Neural progenitor cell (in vitro differentiated cells): ENCODE measurements around the gene KCNJ10. TPM values are rescaled to one million over a fixed set of nuclear protein-coding genes. Genes with fewer than 3 reads are reported as not detected.

Source experiments
- DNase-seq: peaks from one replicate; pipeline ENCODE4 v3.0.0-alpha.2; 2016; ENCODE audit warnings: low spot score
- H2AFZ ChIP-seq: fragments of 200-600 bp; sonication (generic); replicated peaks from 2 replicates; pipeline ENCODE4 v1.6.1; 2016; ENCODE audit warnings: antibody characterized with exemption
- H3F3A ChIP-seq: fragments of 200-600 bp; sonication (generic); 2 replicates; pipeline ENCODE4 v1.6.1; 2016; ENCODE audit warnings: antibody characterized with exemption, low read depth
- H3K27ac ChIP-seq: fragments of 200-600 bp; sonication (generic); 2 replicates; pipeline ENCODE4 v1.5.1; 2016; ENCODE audit warnings: mild to moderate bottlenecking
- H3K27me3 ChIP-seq: fragments of 200-600 bp; sonication (generic); 2 replicates; pipeline ENCODE4 v1.6.1; 2016; ENCODE audit warnings: mild to moderate bottlenecking, moderate library complexity
- H3K36me3 ChIP-seq: fragments of 200-600 bp; sonication (generic); 2 replicates; pipeline ENCODE4 v1.5.1; 2016
- H3K4me1 ChIP-seq: fragments of 200-600 bp; sonication (generic); 2 replicates; pipeline ENCODE4 v1.6.1; 2016; ENCODE audit warnings: mixed run types
- H3K4me2 ChIP-seq: fragments of 200-600 bp; sonication (generic); 2 replicates; pipeline ENCODE4 v1.6.1; 2016
- H3K4me3 ChIP-seq: fragments of 200-600 bp; sonication (generic); 2 replicates; pipeline ENCODE4 v1.5.1; 2016
- H3K79me2 ChIP-seq: fragments of 200-600 bp; sonication (generic); 2 replicates; pipeline ENCODE4 v1.6.1; 2016; ENCODE audit warnings: low read depth
- H3K9ac ChIP-seq: fragments of 200-600 bp; sonication (generic); 2 replicates; pipeline ENCODE4 v1.6.1; 2016
- H3K9me3 ChIP-seq: fragments of 200-600 bp; sonication (generic); 2 replicates; pipeline ENCODE4 v1.5.1; 2016; ENCODE audit warnings: low read depth
- H4K20me1 ChIP-seq: fragments of 200-600 bp; sonication (generic); 2 replicates; pipeline ENCODE4 v1.6.1; 2016; ENCODE audit warnings: low read depth
- H3K27ac Mint-ChIP-seq: 3 replicates; pipeline ENCODE4 v1.8.0; 2021; ENCODE audit warnings: mixed read lengths
- H3K27me3 Mint-ChIP-seq: 2 replicates; pipeline ENCODE4 v1.8.0; 2022; ENCODE audit warnings: low read depth, mild to moderate bottlenecking, inconsistent platforms, moderate library complexity, mixed read lengths; ENCODE audit not compliant: insufficient read depth
- H3K36me3 Mint-ChIP-seq: 3 replicates; pipeline ENCODE4 v1.8.0; 2021; ENCODE audit warnings: mixed read lengths
- H3K4me1 Mint-ChIP-seq: 3 replicates; pipeline ENCODE4 v1.8.0; 2021; ENCODE audit warnings: mixed read lengths
- H3K4me3 Mint-ChIP-seq: 3 replicates; pipeline ENCODE4 v1.8.0; 2021; ENCODE audit warnings: mild to moderate bottlenecking, moderate library complexity, mixed read lengths
- H3K9me3 Mint-ChIP-seq: 3 replicates; pipeline ENCODE4 v1.8.0; 2020; ENCODE audit warnings: mixed read lengths
- CTCF ChIP-seq: fragments of 200-600 bp; sonication (generic); IDR thresholded peaks from 2 replicates; pipeline ENCODE4 v1.5.1; 2017; ENCODE audit warnings: antibody characterized with exemption, mild to moderate bottlenecking
- EZH2 ChIP-seq: fragments of 200-600 bp; sonication (generic); IDR thresholded peaks from 2 replicates; pipeline ENCODE4 v1.6.1; 2017; ENCODE audit warnings: antibody characterized with exemption, mild to moderate bottlenecking, moderate library complexity
- EZH2phosphoT487 ChIP-seq: fragments of 200-600 bp; sonication (generic); IDR thresholded peaks from 2 replicates; pipeline ENCODE4 v1.6.1; 2017; ENCODE audit warnings: antibody characterized with exemption
- total RNA-seq: library from RNA; depleted of rRNA; stranded (reverse); fragments of >200 nt; gene quantifications from 2 replicates; pipeline ENCODE4 v1.2.3, GENCODE V29; 2015; ENCODE audit warnings: low replicate concordance

The KCNJ10 gene
- total RNA-seq, 1 donor from 2014 or later, result not detected

DNA sequence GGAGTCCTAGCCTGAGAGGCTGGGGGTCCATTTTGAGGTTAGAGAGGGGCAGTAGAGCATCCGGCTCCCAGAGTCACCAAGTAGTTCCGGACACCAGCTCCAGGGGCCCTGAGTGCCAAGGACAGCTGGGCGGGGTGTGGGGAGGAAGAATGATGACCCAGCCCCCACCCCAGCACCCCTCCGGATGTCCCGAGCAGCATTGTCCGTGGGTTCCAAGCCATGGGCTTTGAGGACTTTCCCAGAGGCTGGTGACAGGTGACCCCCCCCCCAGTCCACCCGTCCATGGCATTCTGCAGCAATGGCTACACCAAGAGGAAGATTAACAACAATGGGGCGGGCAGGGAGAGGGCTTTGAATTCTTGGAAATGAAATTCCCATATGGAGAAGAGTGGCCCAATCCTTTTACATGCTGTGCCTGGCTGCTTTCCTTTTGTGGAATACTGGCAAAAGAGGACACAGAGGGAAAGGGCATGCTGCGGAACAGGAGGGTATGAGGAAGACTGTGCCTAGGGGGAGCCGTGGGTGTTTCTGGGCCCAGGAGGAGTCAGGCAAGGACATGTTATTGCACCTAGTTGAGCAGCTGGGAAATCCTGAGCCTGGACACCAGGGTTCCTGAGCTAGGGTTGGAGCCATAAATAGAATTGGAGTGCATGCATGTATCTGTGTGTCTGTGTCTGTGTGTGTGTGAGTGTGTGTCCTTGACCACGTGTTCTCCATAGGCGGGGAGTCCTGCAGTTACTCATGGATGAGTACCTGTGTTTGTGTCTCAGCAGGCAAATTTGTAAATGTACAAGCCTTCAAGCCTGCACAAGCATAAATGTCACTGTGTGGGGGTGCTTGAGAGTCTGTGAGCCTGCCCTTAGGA, 46.6 kb upstream of the KCNJ10 start:
- Mint-ChIP-seq H3K4me3 (peak overlapping the region; percentile 91), H3K27me3 (peaks cover 8% of the 10 kb centered on the region), H3K4me1 (peaks cover 73% of the 10 kb centered on the region), H3K36me3 (peaks cover 6% of the 10 kb centered on the region), H3K27ac (peak overlapping the region; percentile 89), H3K9me3 (no peaks in the 10 kb centered on the region)
- H2AFZ ChIP-seq, result no peak overlapping the region
- H4K20me1 ChIP-seq, result peaks cover 37% of the 10 kb centered on the region
- no peak for DNase-seq
- H3K9me3 ChIP-seq, result no peaks in the 10 kb centered on the region
- peaks cover 81% of the 10 kb centered on the region for H3K4me1 ChIP-seq
- H3K36me3 ChIP-seq, result peaks cover 6% of the 10 kb centered on the region
- peak overlapping the region; percentile 65 for H3K4me3 ChIP-seq
- H3K27ac ChIP-seq, result no peak overlapping the region
- peak overlapping the region; percentile 97 for H3K4me2 ChIP-seq
- peaks cover 41% of the 10 kb centered on the region for H3F3A ChIP-seq
- H3K9ac ChIP-seq, result peak overlapping the region; percentile 57
- peaks cover 54% of the 10 kb centered on the region for H3K79me2 ChIP-seq
- H3K27me3 ChIP-seq, result no peaks in the 10 kb centered on the region
- no peak for TF ChIP-seq CTCF
- TF ChIP-seq EZH2phosphoT487, result no peak
- TF ChIP-seq EZH2, result no peak

DNA sequence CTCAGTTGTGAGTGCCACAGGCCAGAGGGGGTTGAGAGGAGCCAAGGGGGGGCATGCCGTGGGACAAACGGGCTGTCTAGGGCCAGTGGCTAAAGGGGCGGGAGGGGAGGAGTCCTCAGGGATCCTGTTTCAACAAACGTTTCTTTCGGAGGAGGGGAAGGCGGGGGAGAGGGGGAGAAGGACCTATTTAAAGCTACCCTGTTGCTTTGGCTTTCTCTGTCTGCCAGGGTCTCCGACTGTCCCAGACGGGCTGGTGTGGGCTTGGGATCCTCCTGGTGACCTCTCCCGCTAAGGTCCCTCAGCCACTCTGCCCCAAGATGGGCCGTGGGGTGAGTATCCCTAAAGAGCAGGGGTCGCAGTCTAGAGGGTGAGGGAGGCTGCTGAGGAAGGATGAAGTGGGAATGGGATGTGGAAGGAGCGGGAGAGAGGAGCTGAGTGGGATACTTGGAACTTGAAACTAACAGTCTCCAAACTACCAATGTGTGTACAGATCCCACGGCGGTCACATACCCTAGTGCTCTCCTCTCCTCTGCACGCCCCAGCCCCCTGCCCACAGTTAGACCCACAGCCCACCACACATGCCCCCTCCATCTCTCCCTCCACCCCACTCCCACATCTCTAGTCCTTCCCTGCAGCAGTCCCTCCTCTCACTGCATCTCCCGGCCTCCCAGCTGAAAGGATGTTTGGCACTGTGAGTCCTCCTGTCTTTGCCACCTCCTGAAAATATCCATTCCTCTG, 45.8 kb upstream of the KCNJ10 start, which contains the start of gene ATP1A2:
TSS of gene ATP1A2 (plus strand) at position 215 of the 738 bp plus-strand sequence. CDS start at position 318, 103 bp downstream.
- Histone ChIP-seq H3K27ac (peak within 1 kb of the TSS; percentile 82), H3K79me2 (peaks cover 54% of the 10 kb centered on the region), H3K4me2 (peak within 1 kb of the TSS; percentile 97), H3K9me3 (no peaks in the 10 kb centered on the region), H3K27me3 (no peaks in the 10 kb centered on the region), H3K9ac (peak within 1 kb of the TSS; percentile 57), H3K4me1 (peaks cover 85% of the 10 kb centered on the region), H3K36me3 (no peaks in the 10 kb centered on the region), H4K20me1 (peaks cover 31% of the 10 kb centered on the region), H3K4me3 (peak within 1 kb of the TSS; percentile 65), H3F3A (peaks cover 42% of the 10 kb centered on the region), H2AFZ (no peak within 1 kb of the TSS)
- Mint-ChIP-seq H3K27ac (peak within 1 kb of the TSS; percentile 89), H3K4me3 (peak within 1 kb of the TSS; percentile 91), H3K4me1 (peaks cover 80% of the 10 kb centered on the region), H3K9me3 (no peaks in the 10 kb centered on the region), H3K36me3 (peaks cover 6% of the 10 kb centered on the region), H3K27me3 (peaks cover 12% of the 10 kb centered on the region)
- peak; percentile 88 for DNase-seq
- no peak for TF ChIP-seq CTCF

DNA sequence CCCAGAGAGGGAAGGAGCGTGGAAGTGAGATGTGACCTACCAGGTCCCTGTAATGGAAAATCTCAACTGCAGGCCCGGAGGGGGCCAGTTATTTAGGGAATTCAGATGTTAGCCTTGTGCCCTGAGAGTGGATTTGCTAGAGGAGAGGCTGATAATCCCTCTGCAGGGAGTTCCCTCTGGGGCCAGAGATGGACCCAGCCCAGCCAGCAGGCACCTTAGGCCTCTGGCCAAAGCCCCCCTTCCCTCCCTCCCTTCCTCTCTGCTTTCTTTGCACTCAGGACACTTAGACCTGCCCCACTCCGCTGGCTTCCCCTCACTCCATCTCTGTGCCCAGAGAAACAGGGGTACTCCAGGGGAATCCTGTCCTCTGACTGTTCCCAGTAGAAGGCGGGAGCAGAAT, 44.1 kb upstream of the KCNJ10 start:
- peak overlapping the region; percentile 82 for H3K27ac ChIP-seq
- H3K79me2 ChIP-seq, result peaks cover 39% of the 10 kb centered on the region
- Mint-ChIP-seq H3K36me3 (peaks cover 1% of the 10 kb centered on the region), H3K4me1 (peaks cover 90% of the 10 kb centered on the region), H3K27ac (peak overlapping the region; percentile 92), H3K27me3 (peaks cover 15% of the 10 kb centered on the region), H3K4me3 (no peak overlapping the region), H3K9me3 (no peaks in the 10 kb centered on the region)
- peaks cover 92% of the 10 kb centered on the region for H3K4me1 ChIP-seq
- peak; percentile 66 for DNase-seq
- no peaks in the 10 kb centered on the region for H3K27me3 ChIP-seq
- peaks cover 21% of the 10 kb centered on the region for H4K20me1 ChIP-seq
- H3K4me2 ChIP-seq, result peak overlapping the region; percentile 97
- H3K9ac ChIP-seq, result no peak overlapping the region
- H3K9me3 ChIP-seq, result no peaks in the 10 kb centered on the region
- H2AFZ ChIP-seq, result no peak overlapping the region
- TF ChIP-seq EZH2phosphoT487 (no peak), CTCF (no peak)
- H3F3A ChIP-seq, result peaks cover 55% of the 10 kb centered on the region
- no peaks in the 10 kb centered on the region for H3K36me3 ChIP-seq
- no peak overlapping the region for H3K4me3 ChIP-seq
